ENCODE results near the gene AFMID.

DNA sequence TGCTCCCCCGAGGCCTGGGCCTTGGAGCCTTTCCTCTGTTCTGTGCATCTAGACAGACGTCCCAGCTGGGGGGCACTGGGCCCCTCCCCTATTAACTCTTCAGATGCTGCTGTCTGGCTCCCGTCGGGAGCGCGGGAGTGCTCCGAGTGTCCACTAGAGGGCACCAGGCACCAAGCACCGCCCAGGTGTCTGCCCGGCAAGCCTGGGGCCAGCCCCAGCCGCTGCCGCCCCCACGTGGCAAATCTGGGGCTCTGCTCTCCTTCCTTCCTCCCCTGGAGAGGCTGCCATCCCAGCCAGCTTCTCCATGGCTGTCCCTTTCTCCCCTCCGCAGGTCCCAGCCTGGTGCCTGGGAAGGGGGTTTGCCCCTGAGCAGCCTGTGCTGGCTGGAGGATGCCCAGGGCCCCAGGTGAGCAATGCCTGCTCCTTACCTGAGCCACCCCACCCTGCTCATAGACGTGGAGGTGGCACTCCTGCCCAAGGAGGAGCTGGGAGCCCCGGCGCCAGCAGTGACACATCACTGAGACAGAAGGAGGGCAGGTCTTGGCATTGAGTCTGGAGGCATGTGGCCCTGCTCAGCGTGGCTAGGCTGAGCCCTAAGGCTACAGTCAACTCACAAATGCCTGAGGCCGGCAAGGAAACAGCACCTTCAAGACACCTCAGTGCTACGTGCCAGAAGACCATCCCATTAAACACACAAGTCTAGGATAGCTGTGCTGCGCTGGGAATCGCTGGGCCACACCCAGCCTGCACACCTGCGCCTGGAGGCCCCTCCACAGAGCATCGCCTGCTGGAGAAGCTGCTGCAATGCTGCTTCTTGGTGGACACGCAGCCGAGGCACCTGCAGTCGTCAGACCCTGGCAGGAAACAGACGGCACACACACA is 64.0 kb downstream of the AFMID start:
- TF ChIP-seq CTCF (IDR thresholded peaks at IDR 0.05): peak; percentile 97 to 99 (median 97)
- peak; percentile 63 to 68 for TF ChIP-seq POLR2AphosphoS5 (IDR thresholded peaks at IDR 0.05; ENCODE audit: insufficient read depth in 1 of 2, low read depth in 1 of 2)
- TF ChIP-seq POLR2A (IDR thresholded peaks at IDR 0.05): no peak
